A549 (cell line): ENCODE results near the gene TRPM4.

Source experiments
- RAD21 ChIP-seq, 2 experiments: fragments of >200 bp in 1 of 2; sonication (Bioruptor Twin) in 1 of 2; formaldehyde crosslinking in 1 of 2; IDR thresholded peaks in 1 of 2; conservative IDR thresholded peaks in 1 of 2; 2 replicates in 1 of 2; 3 replicates in 1 of 2; pipeline ENCODE4 v1.6.1; 2012 to 2018; ENCODE audit warnings: inconsistent platforms in 1 of 2
- RCOR1 ChIP-seq: fragments of 150-350 bp; IDR thresholded peaks from 2 replicates; pipeline ENCODE4 v1.6.1; 2014; ENCODE audit warnings: antibody characterized with exemption, low read length, low read depth
- TF ChIP-seq, protein P1 (sequence below): fragments of >200 bp; sonication (Bioruptor Twin); formaldehyde crosslinking; IDR thresholded peaks from 3 replicates; pipeline ENCODE4 v1.5.1; 2016

DNA sequence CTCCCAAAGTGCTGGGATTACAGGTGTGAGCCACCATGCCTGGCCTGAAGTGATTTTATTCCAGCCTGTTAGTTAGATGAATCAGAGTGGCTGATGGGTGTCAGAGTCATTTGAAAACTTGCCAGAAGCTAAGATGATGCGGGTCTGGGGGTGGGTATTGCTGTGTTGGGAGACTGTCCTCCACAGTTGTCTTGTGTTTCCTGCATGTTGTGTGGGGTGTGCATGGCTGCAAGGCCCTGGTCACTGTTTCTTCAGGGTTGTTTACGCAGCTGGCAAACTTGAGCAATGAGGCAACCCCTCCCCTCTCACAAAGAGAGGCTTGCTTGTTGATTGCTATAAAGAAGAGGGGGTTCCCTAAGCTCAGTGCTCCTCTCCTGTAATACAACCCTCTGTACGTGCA lies 71.8 kb downstream of the TRPM4 start:
- TF ChIP-seq RAD21 (conservative IDR thresholded peaks at IDR 0.05 in 1 of 2, IDR thresholded peaks at IDR 0.05 in 1 of 2) (no peak), RCOR1 (no peak)
- TF ChIP-seq, protein P1, sequence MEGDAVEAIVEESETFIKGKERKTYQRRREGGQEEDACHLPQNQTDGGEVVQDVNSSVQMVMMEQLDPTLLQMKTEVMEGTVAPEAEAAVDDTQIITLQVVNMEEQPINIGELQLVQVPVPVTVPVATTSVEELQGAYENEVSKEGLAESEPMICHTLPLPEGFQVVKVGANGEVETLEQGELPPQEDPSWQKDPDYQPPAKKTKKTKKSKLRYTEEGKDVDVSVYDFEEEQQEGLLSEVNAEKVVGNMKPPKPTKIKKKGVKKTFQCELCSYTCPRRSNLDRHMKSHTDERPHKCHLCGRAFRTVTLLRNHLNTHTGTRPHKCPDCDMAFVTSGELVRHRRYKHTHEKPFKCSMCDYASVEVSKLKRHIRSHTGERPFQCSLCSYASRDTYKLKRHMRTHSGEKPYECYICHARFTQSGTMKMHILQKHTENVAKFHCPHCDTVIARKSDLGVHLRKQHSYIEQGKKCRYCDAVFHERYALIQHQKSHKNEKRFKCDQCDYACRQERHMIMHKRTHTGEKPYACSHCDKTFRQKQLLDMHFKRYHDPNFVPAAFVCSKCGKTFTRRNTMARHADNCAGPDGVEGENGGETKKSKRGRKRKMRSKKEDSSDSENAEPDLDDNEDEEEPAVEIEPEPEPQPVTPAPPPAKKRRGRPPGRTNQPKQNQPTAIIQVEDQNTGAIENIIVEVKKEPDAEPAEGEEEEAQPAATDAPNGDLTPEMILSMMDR, result no peak
